HEK293T (cell line): ENCODE measurements around the gene IL21R.

Experiments
- FOXA1 ChIP-seq: fragments of 450-650 bp; IDR thresholded peaks from 2 replicates; pipeline ENCODE4 v1.6.1; 2016; ENCODE audit warnings: mild to moderate bottlenecking
- FOXK2 ChIP-seq: fragments of 450-650 bp; IDR thresholded peaks from 2 replicates; pipeline ENCODE4 v1.6.1; 2016; ENCODE audit warnings: mild to moderate bottlenecking
- FOXM1 ChIP-seq: fragments of 450-650 bp; IDR thresholded peaks from 2 replicates; pipeline ENCODE4 v1.6.1; 2017; ENCODE audit warnings: mild to moderate bottlenecking, borderline replicate concordance
- LEF1 ChIP-seq: fragments of 450-650 bp; IDR thresholded peaks from 2 replicates; pipeline ENCODE4 v1.6.1; 2017; ENCODE audit warnings: mild to moderate bottlenecking, borderline replicate concordance
- NFRKB ChIP-seq: fragments of 450-650 bp; IDR thresholded peaks from 2 replicates; pipeline ENCODE4 v1.6.1; 2016; ENCODE audit warnings: mild to moderate bottlenecking, moderate library complexity
- PKNOX1 ChIP-seq: fragments of 450-650 bp; IDR thresholded peaks from 2 replicates; pipeline ENCODE4 v1.6.1; 2016
- SP1 ChIP-seq: fragments of 450-650 bp; IDR thresholded peaks from 2 replicates; pipeline ENCODE4 v1.6.1; 2017
- ZNF384 ChIP-seq: fragments of 450-650 bp; IDR thresholded peaks from 2 replicates; pipeline ENCODE4 v1.6.1; 2016

- TF ChIP-seq FOXA1 (no peak), PKNOX1 (no peak), ZNF384 (no peak), NFRKB (no peak), SP1 (no peak), LEF1 (no peak), FOXK2 (no peak), FOXM1 (no peak)
Measured at GRCh38 chr16:27489421-27489820, 87.4 kb downstream of the IL21R start.
